Measurements from ENCODE around the gene GTF2IRD1. TPM values are rescaled to one million over a fixed set of nuclear protein-coding genes. Genes with fewer than 3 reads are reported as not detected.
A peak's percentile ranks its signal among the peaks of the same experiment; 100 is the strongest.

GTF2IRD1 gene
- total and polyA plus RNA-seq, 2 of the 13 experiments (the other 11 are each of a cell fraction or from before 2014, with no cell fraction given), result 16.5 to 26.7 TPM

DNA sequence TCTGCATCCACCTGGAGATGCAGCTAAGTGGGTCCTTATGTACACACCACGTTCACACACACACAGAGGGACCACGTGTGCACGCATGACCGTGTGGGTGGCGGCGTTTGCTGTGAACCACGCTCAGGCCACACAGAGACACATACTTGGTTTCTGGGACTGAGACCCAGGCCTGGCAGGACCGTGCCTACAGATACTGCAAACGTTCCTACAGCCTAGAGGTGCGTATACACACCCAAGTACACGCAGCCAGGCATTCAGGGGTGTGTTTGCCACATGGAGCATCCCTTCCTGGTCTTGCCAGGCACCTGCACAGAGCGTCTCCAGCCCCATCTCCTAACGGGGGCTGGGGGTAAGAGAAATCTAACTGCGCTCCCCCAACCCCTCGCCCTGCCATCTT, 49.0 kb upstream of the GTF2IRD1 start:
- Histone ChIP-seq H3K4me1 (ENCODE audit: insufficient read depth, low read length) (no peaks in the 10 kb centered on the region), H3K9me3 (ENCODE audit: low read length) (no peaks in the 10 kb centered on the region), H2AFZ (ENCODE audit: low read length) (no peak overlapping the region), H3K79me2 (ENCODE audit: insufficient read depth, low read length) (no peaks in the 10 kb centered on the region), H3K4me2 (ENCODE audit: low read depth, low read length) (no peak overlapping the region), H3K27me3 (ENCODE audit: control insufficient read depth in 1 of 2, insufficient read depth in 2 of 2, low read length in 2 of 2) (no peaks in the 10 kb centered on the region), H4K20me1 (ENCODE audit: insufficient read depth, low read length) (no peaks in the 10 kb centered on the region), H3K36me3 (replicated peaks in 1 of 2; ENCODE audit: control insufficient read depth in 1 of 2, insufficient read depth in 2 of 2, low read length in 2 of 2) (peaks cover 7 to 24% of the 10 kb centered on the region in 2 experiments; a peak in 4 of 5 replicates), H3K4me3 (replicated peaks in 1 of 3; ENCODE audit: insufficient read depth in 1 of 3, low read depth in 2 of 3, low read length in 3 of 3) (no peak overlapping the region), H3K9ac (ENCODE audit: insufficient read depth, low read depth, low read length) (no peak overlapping the region), H3K27ac (ENCODE audit: extremely low read length, insufficient read depth, low read length) (no peak overlapping the region)
- in situ Hi-C loops (cut with HindIII; ENCODE audit: extremely low pct_ligation_motif_present, low pct_unique_long_range_greater_than_20kb), result loop anchor here (5.0 to 10.0 kb wide), 2 partner anchors 197 to 340 kb away; no protein-coding TSS in a partner anchor
- ChIA-PET CTCF (ENCODE audit: low intra/inter-chr PET ratio, low total read pairs) (no interaction called here), POLR2A (no interaction called here)
- no peak for TF ChIP-seq GPN1 (CRISPR knock-in tag; IDR thresholded peaks at IDR 0.05; ENCODE audit: borderline replicate concordance)
- TF ChIP-seq, protein P1, sequence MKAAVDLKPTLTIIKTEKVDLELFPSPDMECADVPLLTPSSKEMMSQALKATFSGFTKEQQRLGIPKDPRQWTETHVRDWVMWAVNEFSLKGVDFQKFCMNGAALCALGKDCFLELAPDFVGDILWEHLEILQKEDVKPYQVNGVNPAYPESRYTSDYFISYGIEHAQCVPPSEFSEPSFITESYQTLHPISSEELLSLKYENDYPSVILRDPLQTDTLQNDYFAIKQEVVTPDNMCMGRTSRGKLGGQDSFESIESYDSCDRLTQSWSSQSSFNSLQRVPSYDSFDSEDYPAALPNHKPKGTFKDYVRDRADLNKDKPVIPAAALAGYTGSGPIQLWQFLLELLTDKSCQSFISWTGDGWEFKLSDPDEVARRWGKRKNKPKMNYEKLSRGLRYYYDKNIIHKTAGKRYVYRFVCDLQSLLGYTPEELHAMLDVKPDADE (CRISPR knock-in tag; IDR thresholded peaks at IDR 0.05), result no peak
- TF ChIP-seq, protein P2, sequence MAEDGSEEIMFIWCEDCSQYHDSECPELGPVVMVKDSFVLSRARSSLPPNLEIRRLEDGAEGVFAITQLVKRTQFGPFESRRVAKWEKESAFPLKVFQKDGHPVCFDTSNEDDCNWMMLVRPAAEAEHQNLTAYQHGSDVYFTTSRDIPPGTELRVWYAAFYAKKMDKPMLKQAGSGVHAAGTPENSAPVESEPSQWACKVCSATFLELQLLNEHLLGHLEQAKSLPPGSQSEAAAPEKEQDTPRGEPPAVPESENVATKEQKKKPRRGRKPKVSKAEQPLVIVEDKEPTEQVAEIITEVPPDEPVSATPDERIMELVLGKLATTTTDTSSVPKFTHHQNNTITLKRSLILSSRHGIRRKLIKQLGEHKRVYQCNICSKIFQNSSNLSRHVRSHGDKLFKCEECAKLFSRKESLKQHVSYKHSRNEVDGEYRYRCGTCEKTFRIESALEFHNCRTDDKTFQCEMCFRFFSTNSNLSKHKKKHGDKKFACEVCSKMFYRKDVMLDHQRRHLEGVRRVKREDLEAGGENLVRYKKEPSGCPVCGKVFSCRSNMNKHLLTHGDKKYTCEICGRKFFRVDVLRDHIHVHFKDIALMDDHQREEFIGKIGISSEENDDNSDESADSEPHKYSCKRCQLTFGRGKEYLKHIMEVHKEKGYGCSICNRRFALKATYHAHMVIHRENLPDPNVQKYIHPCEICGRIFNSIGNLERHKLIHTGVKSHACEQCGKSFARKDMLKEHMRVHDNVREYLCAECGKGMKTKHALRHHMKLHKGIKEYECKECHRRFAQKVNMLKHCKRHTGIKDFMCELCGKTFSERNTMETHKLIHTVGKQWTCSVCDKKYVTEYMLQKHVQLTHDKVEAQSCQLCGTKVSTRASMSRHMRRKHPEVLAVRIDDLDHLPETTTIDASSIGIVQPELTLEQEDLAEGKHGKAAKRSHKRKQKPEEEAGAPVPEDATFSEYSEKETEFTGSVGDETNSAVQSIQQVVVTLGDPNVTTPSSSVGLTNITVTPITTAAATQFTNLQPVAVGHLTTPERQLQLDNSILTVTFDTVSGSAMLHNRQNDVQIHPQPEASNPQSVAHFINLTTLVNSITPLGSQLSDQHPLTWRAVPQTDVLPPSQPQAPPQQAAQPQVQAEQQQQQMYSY (CRISPR knock-in tag; IDR thresholded peaks at IDR 0.05), result no peak
- no peak for TF ChIP-seq PRPF4 (IDR thresholded peaks at IDR 0.05; ENCODE audit: low read depth, low read length, poor library complexity, severe bottlenecking)
- TF ChIP-seq, protein P3, sequence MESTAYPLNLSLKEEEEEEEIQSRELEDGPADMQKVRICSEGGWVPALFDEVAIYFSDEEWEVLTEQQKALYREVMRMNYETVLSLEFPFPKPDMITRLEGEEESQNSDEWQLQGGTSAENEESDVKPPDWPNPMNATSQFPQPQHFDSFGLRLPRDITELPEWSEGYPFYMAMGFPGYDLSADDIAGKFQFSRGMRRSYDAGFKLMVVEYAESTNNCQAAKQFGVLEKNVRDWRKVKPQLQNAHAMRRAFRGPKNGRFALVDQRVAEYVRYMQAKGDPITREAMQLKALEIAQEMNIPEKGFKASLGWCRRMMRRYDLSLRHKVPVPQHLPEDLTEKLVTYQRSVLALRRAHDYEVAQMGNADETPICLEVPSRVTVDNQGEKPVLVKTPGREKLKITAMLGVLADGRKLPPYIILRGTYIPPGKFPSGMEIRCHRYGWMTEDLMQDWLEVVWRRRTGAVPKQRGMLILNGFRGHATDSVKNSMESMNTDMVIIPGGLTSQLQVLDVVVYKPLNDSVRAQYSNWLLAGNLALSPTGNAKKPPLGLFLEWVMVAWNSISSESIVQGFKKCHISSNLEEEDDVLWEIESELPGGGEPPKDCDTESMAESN (CRISPR knock-in tag; conservative IDR thresholded peaks at IDR 0.05), result no peak
- TF ChIP-seq ZNF329 (CRISPR knock-in tag; IDR thresholded peaks at IDR 0.05; ENCODE audit: low read depth), result no peak
- TF ChIP-seq ZNF225 (CRISPR knock-in tag; IDR thresholded peaks at IDR 0.05), result no peak
- TF ChIP-seq KLF12 (CRISPR knock-in tag; IDR thresholded peaks at IDR 0.05; ENCODE audit: borderline replicate concordance), result no peak
- TF ChIP-seq, protein P4, sequence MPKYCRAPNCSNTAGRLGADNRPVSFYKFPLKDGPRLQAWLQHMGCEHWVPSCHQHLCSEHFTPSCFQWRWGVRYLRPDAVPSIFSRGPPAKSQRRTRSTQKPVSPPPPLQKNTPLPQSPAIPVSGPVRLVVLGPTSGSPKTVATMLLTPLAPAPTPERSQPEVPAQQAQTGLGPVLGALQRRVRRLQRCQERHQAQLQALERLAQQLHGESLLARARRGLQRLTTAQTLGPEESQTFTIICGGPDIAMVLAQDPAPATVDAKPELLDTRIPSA (CRISPR knock-in tag; IDR thresholded peaks at IDR 0.05; ENCODE audit: borderline replicate concordance), result no peak
- TF ChIP-seq ZNF543 (CRISPR knock-in tag; IDR thresholded peaks at IDR 0.05), result no peak
- no peak for TF ChIP-seq POLR2AphosphoS2 (IDR thresholded peaks at IDR 0.05; ENCODE audit: low read depth, low read length)
- TF ChIP-seq KAT7 (CRISPR knock-in tag; IDR thresholded peaks at IDR 0.05; ENCODE audit: borderline replicate concordance), result no peak
- BruUV-seq (replicated peaks), result TSS peak; percentile 52
- DNase-seq (ENCODE audit: low spot score) (no peak), ATAC-seq (no peak), FAIRE-seq (no peak)
- 99% methylated on average over 10 of the region's 15 CpGs for WGBS (ENCODE audit: low lambda C conversion rate)
- intact Hi-C loops (cut with micrococcal nuclease; ENCODE audit: unreplicated experiment), result loop anchor here (5.0 kb wide), 1 partner anchor 117 kb away; the partner anchor contains the start of gene CLIP2
